Breast epithelium (tissue), 3 donors: ENCODE results near the gene SLC12A5.

ENCODE experiments used
- CTCF ChIP-seq, 3 donors: fragments of 450-650 bp; IDR thresholded peaks; one replicate each; pipeline ENCODE4 v1.5.1; 2016 to 2017; ENCODE audit warnings: antibody characterized with exemption in 3 of 3, mild to moderate bottlenecking in 3 of 3, moderate library complexity in 3 of 3
- POLR2A ChIP-seq: fragments of 450-650 bp; IDR thresholded peaks from one replicate; pipeline ENCODE4 v1.6.1; 2016; ENCODE audit warnings: antibody characterized with exemption, mild to moderate bottlenecking, moderate library complexity
- POLR2AphosphoS5 ChIP-seq, 3 donors: sonication (generic); formaldehyde crosslinking; IDR thresholded peaks; one replicate each; pipeline ENCODE4 v1.6.1; 2017; ENCODE audit warnings: antibody characterized with exemption in 3 of 3

- TF ChIP-seq CTCF (IDR thresholded peaks at IDR 0.05) (no peak), POLR2A (no peak), POLR2AphosphoS5 (IDR thresholded peaks at IDR 0.05) (no peak)
Observed at GRCh38 chr20:45981261-45981660, 47.8 kb upstream of the SLC12A5 start.
